PC-3 (cell line): ENCODE measurements around the gene SCGN. TPM values are rescaled to one million over a fixed set of nuclear protein-coding genes. Genes with fewer than 3 reads are reported as not detected.

ENCODE experiments used
- ATAC-seq: fragments of 200-7000 bp; cut with Tn5 transposase; 2 replicates; pipeline ENCODE4 v1.9.1; 2020; ENCODE audit warnings: mild to moderate bottlenecking, moderate library complexity
- BruUV-seq: library from RNA; stranded (reverse); fragments of 400-500 nt; replicated peaks from 2 replicates; lab custom pipeline; 2021; lab: Mats Ljungman, UMichigan
- CTCF ChIA-PET: fragments of 300-600 bp; sonication (Branson Sonifier 250); formaldehyde crosslinking; loops from one replicate; lab custom pipeline; 2022; ENCODE audit warnings: antibody characterized with exemption; lab: Charles Lee
- POLR2A ChIA-PET: fragments of 300-600 bp; sonication (Branson Sonifier 250); formaldehyde crosslinking; loops from one replicate; lab custom pipeline; 2022; ENCODE audit warnings: antibody characterized with exemption; ENCODE audit not compliant: unreplicated experiment; lab: Charles Lee
- DNase-seq: peaks from one replicate; pipeline ENCODE4 v3.0.0-alpha.2; 2015
- H2AFZ ChIP-seq: fragments of 300-600 bp; sonication (generic); 2 replicates; pipeline ENCODE4 v1.6.0; 2016; ENCODE audit warnings: antibody characterized with exemption, low read length
- H3F3A ChIP-seq: fragments of 300-600 bp; sonication (generic); one replicate; pipeline ENCODE4 v1.6.0; 2017; ENCODE audit warnings: antibody characterized with exemption, low read length, control low read depth, mild to moderate bottlenecking; ENCODE audit not compliant: unreplicated experiment
- H3K27ac ChIP-seq: fragments of 300-600 bp; sonication (generic); 2 replicates; pipeline ENCODE4 v1.5.1; 2016; ENCODE audit warnings: mild to moderate bottlenecking, low read length
- H3K27me3 ChIP-seq: fragments of 300-600 bp; sonication (generic); 2 replicates; pipeline ENCODE4 v1.6.1; 2016; ENCODE audit warnings: low read length, mixed read lengths
- H3K36me3 ChIP-seq: fragments of 300-600 bp; sonication (generic); 2 replicates; pipeline ENCODE4 v1.6.1; 2016; ENCODE audit warnings: low read depth, mixed run types, low read length, mixed read lengths
- H3K4me1 ChIP-seq: fragments of 300-600 bp; sonication (generic); 2 replicates; pipeline ENCODE4 v1.5.1; 2016; ENCODE audit warnings: low read length; ENCODE audit not compliant: insufficient read depth
- H3K4me2 ChIP-seq: fragments of 300-600 bp; sonication (generic); 2 replicates; pipeline ENCODE4 v1.6.0; 2016; ENCODE audit warnings: low read length
- H3K4me3 ChIP-seq: fragments of 300-600 bp; sonication (generic); 2 replicates; pipeline ENCODE4 v1.5.1; 2016; ENCODE audit warnings: mild to moderate bottlenecking, low read length, mixed read lengths
- H3K79me2 ChIP-seq: fragments of 300-600 bp; sonication (generic); 2 replicates; pipeline ENCODE4 v1.6.1; 2017; ENCODE audit warnings: low read length, mixed read lengths
- H3K9ac ChIP-seq: fragments of 300-600 bp; sonication (generic); 2 replicates; pipeline ENCODE4 v1.6.0; 2016; ENCODE audit warnings: mild to moderate bottlenecking, low read length
- H3K9me2 ChIP-seq: fragments of 300-600 bp; sonication (generic); replicated peaks from 2 replicates; pipeline ENCODE4 v1.6.1; 2016; ENCODE audit warnings: mixed run types, low read length, mixed read lengths
- H3K9me3 ChIP-seq: fragments of 300-600 bp; sonication (generic); 2 replicates; pipeline ENCODE4 v1.6.1; 2016; ENCODE audit warnings: low read length, mixed read lengths
- H4K20me1 ChIP-seq: fragments of 300-600 bp; sonication (generic); 2 replicates; pipeline ENCODE4 v1.6.1; 2016; ENCODE audit warnings: low read length, mixed read lengths
- CTCF ChIP-seq: fragments of 300-600 bp; sonication (generic); conservative IDR thresholded peaks from 2 replicates; pipeline ENCODE4 v1.5.1; 2017; ENCODE audit warnings: antibody characterized with exemption, low read depth, mild to moderate bottlenecking, low read length
- EZH2 ChIP-seq: fragments of 300-600 bp; sonication (generic); IDR thresholded peaks from one replicate; pipeline ENCODE4 v1.6.1; 2017; ENCODE audit warnings: antibody characterized with exemption, mild to moderate bottlenecking, low read length; ENCODE audit not compliant: unreplicated experiment
- EZH2phosphoT487 ChIP-seq: fragments of 300-600 bp; sonication (generic); IDR thresholded peaks from 2 replicates; pipeline ENCODE4 v1.6.1; 2018; ENCODE audit warnings: mild to moderate bottlenecking, antibody characterized with exemption, low read length, borderline replicate concordance
- intact Hi-C: fragments of 100-400 bp; cut with micrococcal nuclease; formaldehyde crosslinking; loops from 2 replicates; pipeline ENCODE4 v1.9.0; 2023
- total RNA-seq: library from RNA; depleted of rRNA; stranded (reverse); fragments of >200 nt; gene quantifications from 2 replicates; pipeline ENCODE4 v1.2.3, GENCODE V29; 2014

The SCGN gene
- total RNA-seq, 1 experiment from 2014 or later = not detected

DNA sequence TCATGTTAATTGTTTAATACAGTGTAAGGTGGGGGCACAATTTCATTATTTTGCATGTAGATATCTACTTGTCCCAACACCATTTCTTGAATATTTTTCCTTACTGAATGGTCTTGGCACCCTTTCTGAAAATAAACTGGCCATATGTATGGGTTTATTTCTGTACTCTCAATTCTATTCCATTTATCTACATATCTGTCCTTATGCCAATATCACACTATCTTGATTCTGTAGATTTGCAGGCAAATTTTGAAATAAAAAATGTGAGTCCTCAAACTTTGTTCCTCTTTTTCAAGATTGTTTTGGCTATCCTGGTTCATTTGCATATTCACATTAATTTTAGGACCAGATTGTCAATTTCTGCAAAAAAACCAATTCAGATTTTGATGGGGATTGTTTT lies 34.8 kb downstream of the SCGN start:
- Histone ChIP-seq H3K9me2 (no peaks in the 10 kb centered on the region), H3K36me3 (no peaks in the 10 kb centered on the region), H2AFZ (no peak overlapping the region), H4K20me1 (no peaks in the 10 kb centered on the region), H3K27ac (no peak overlapping the region), H3K79me2 (no peaks in the 10 kb centered on the region), H3K27me3 (peaks cover 80% of the 10 kb centered on the region), H3F3A (no peaks in the 10 kb centered on the region), H3K4me3 (no peak overlapping the region), H3K4me2 (no peak overlapping the region), H3K9ac (no peak overlapping the region), H3K4me1 (no peaks in the 10 kb centered on the region), H3K9me3 (no peaks in the 10 kb centered on the region)
- DNase-seq (no peak), ATAC-seq (no peak)
- intact Hi-C loops = no loop called here
- BruUV-seq = no TSS peak
- CTCF ChIA-PET = no interaction called here
- TF ChIP-seq EZH2phosphoT487 = no peak
- TF ChIP-seq CTCF = no peak
- no peak for TF ChIP-seq EZH2
- POLR2A ChIA-PET = no interaction called here

DNA sequence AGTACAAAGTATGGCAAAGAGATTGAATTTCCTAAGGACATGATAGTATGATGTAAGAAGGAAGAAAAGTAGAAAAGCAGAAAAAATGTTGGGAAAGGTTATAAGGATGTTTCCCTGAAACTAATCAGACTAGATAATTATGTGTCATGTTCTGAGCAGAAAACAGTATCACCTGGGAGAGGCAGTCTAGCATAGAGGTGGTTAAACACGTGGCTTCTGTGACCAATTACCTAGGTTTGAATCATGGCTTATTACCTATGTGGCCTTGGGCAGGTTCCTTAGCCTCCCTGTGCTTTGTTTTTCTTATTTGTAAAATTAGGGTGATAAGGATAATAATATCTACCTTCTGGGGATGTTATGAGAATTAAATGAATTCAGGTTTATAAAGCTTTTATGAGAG lies 38.0 kb downstream of the SCGN start:
- H3K4me3 ChIP-seq = no peak overlapping the region
- POLR2A ChIA-PET = no interaction called here
- no peaks in the 10 kb centered on the region for H4K20me1 ChIP-seq
- H3K9me3 ChIP-seq = no peaks in the 10 kb centered on the region
- no peak overlapping the region for H3K4me2 ChIP-seq
- TF ChIP-seq EZH2phosphoT487 = no peak
- no peak for TF ChIP-seq CTCF
- no peak for TF ChIP-seq EZH2
- intact Hi-C loops = no loop called here
- BruUV-seq = no TSS peak
- H3K27me3 ChIP-seq = peaks cover 74% of the 10 kb centered on the region
- no peak overlapping the region for H3K9ac ChIP-seq
- no peaks in the 10 kb centered on the region for H3K9me2 ChIP-seq
- H3F3A ChIP-seq = no peaks in the 10 kb centered on the region
- 0 out of 2 replicates have a peak, but pooled peaks cover 4% of the 10 kb centered on the region for H3K4me1 ChIP-seq
- H3K79me2 ChIP-seq = no peaks in the 10 kb centered on the region
- DNase-seq = no peak
- ATAC-seq = no peak
- H2AFZ ChIP-seq = no peak overlapping the region
- H3K27ac ChIP-seq = no peak overlapping the region
- CTCF ChIA-PET = no interaction called here
- H3K36me3 ChIP-seq = no peaks in the 10 kb centered on the region

GRCh38 chr6:25691894-25692293 lies 39.9 kb downstream of the SCGN start:
- Histone ChIP-seq H3K4me3 (no peak overlapping the region), H3K9me3 (no peaks in the 10 kb centered on the region), H3K27me3 (peaks cover 70% of the 10 kb centered on the region), H4K20me1 (no peaks in the 10 kb centered on the region), H3F3A (no peaks in the 10 kb centered on the region), H3K27ac (no peak overlapping the region), H3K9ac (no peak overlapping the region), H3K36me3 (no peaks in the 10 kb centered on the region), H3K4me2 (no peak overlapping the region), H3K4me1 (0 out of 2 replicates have a peak, but pooled peaks cover 4% of the 10 kb centered on the region), H3K9me2 (no peaks in the 10 kb centered on the region), H3K79me2 (no peaks in the 10 kb centered on the region), H2AFZ (no peak overlapping the region)
- no peak for DNase-seq
- CTCF ChIA-PET = no interaction called here
- no peak for ATAC-seq
- TF ChIP-seq EZH2phosphoT487 = no peak
- no peak for TF ChIP-seq EZH2
- no peak for TF ChIP-seq CTCF
- POLR2A ChIA-PET = no interaction called here
- no TSS peak for BruUV-seq
- intact Hi-C loops = no loop called here
